Measurements from ENCODE around the gene ALLC.

ALLC gene

GRCh38 chr2:3736112-3736511 is 78.1 kb downstream of the ALLC start:
- TF ChIP-seq ZFX (IDR thresholded peaks at IDR 0.05) (no peak), CTCF (conservative IDR thresholded peaks at IDR 0.05) (no peak)
- no peak overlapping the region for H3K27ac ChIP-seq

GRCh38 chr2:3737128-3737527 is 79.1 kb downstream of the ALLC start:
- TF ChIP-seq CTCF (conservative IDR thresholded peaks at IDR 0.05) (no peak), ZFX (IDR thresholded peaks at IDR 0.05) (no peak)
- H3K27ac ChIP-seq = no peak overlapping the region

GRCh38 chr2:3738454-3738853 is 80.5 kb downstream of the ALLC start:
- TF ChIP-seq ZFX (IDR thresholded peaks at IDR 0.05) (no peak), CTCF (conservative IDR thresholded peaks at IDR 0.05) (peak; percentile 77)
- no peak overlapping the region for H3K27ac ChIP-seq

- H3K27ac ChIP-seq = no peak overlapping the region
- no peak for TF ChIP-seq ZFX (IDR thresholded peaks at IDR 0.05)
- no peak for TF ChIP-seq CTCF (conservative IDR thresholded peaks at IDR 0.05)
Measured at GRCh38 chr2:3739313-3739712, 81.3 kb downstream of the ALLC start.

GRCh38 chr2:3741396-3741795 is 83.4 kb downstream of the ALLC start:
- TF ChIP-seq CTCF (conservative IDR thresholded peaks at IDR 0.05) (no peak), ZFX (IDR thresholded peaks at IDR 0.05) (no peak)
- H3K27ac ChIP-seq = no peak overlapping the region

- no peak for TF ChIP-seq ZFX (IDR thresholded peaks at IDR 0.05)
- TF ChIP-seq CTCF (conservative IDR thresholded peaks at IDR 0.05) = no peak
- H3K27ac ChIP-seq = no peak overlapping the region
Measured at GRCh38 chr2:3741867-3742602, 84.0 kb downstream of the ALLC start.

GRCh38 chr2:3742743-3743508 is 84.9 kb downstream of the ALLC start:
- no peak overlapping the region for H3K27ac ChIP-seq
- TF ChIP-seq ZFX (IDR thresholded peaks at IDR 0.05) = no peak
- TF ChIP-seq CTCF (conservative IDR thresholded peaks at IDR 0.05) = no peak

Data from C4-2B (cell line).